HG03432 (cell line): ENCODE measurements around the gene PTRHD1.
"Not testable (repeated sequence)": the region's sequence is repeated elsewhere in the genome, so short reads cannot be mapped to it uniquely, and the experiment has no call there.

ENCODE experiments used
- ATAC-seq: cut with Tn5 transposase; IDR thresholded peaks from one replicate; pipeline ENCODE4 v1.9.1; 2021; ENCODE audit warnings: mild to moderate bottlenecking, moderate library complexity; ENCODE audit not compliant: unreplicated experiment

Gene PTRHD1

GRCh38 chr2:24792874-24793760 is at the start of gene PTRHD1, which contains the start of gene CENPO:
Gene PTRHD1 (minus strand): TSS chr2:24793391. CDS start chr2:24793377, 14 bp downstream.
Gene CENPO (plus strand): TSS chr2:24793425. CDS start chr2:24793920, 495 bp downstream.
- peak; percentile 96 for ATAC-seq

GRCh38 chr2:24842081-24843050 is 49.2 kb upstream of the PTRHD1 start:
- no peak for ATAC-seq

GRCh38 chr2:24840962-24841945 is 48.1 kb upstream of the PTRHD1 start:
- no peak for ATAC-seq

- no peak for ATAC-seq
Measured at GRCh38 chr2:24840164-24840869, 47.1 kb upstream of the PTRHD1 start.

- no peak for ATAC-seq
Measured at GRCh38 chr2:24839729-24840128, 46.5 kb upstream of the PTRHD1 start.

- ATAC-seq: no peak
Measured at GRCh38 chr2:24838541-24838940, 45.4 kb upstream of the PTRHD1 start.

GRCh38 chr2:24837996-24838513 is 44.9 kb upstream of the PTRHD1 start:
- ATAC-seq: no peak

- no peak for ATAC-seq
Measured at GRCh38 chr2:24836706-24837105, 43.5 kb upstream of the PTRHD1 start.

GRCh38 chr2:24836206-24836605 is 43.0 kb upstream of the PTRHD1 start:
- no peak for ATAC-seq

- ATAC-seq: not testable (repeated sequence)
Measured at GRCh38 chr2:24835411-24835810, 42.2 kb upstream of the PTRHD1 start.

- ATAC-seq: no peak
Measured at GRCh38 chr2:24834733-24835395, 41.7 kb upstream of the PTRHD1 start.

GRCh38 chr2:24833821-24834732 is 40.9 kb upstream of the PTRHD1 start:
- ATAC-seq: no peak

- ATAC-seq: no peak
Measured at GRCh38 chr2:24832931-24833701, 39.9 kb upstream of the PTRHD1 start.

- no peak for ATAC-seq
Measured at GRCh38 chr2:24832521-24832920, 39.3 kb upstream of the PTRHD1 start.

- ATAC-seq: no peak
Measured at GRCh38 chr2:24832073-24832461, 38.9 kb upstream of the PTRHD1 start.

- ATAC-seq: no peak
Measured at GRCh38 chr2:24831221-24832072, 38.3 kb upstream of the PTRHD1 start.
